RPMI8226 (cell line): Measurements from ENCODE around the gene PRR29.
"Not testable (repeated sequence)": the region's sequence is repeated elsewhere in the genome, so short reads cannot be mapped to it uniquely, and the experiment has no call there.

ENCODE experiments used
- DNase-seq: peaks from one replicate; pipeline ENCODE4 v3.0.0-alpha.2; 2015

Gene PRR29

DNA sequence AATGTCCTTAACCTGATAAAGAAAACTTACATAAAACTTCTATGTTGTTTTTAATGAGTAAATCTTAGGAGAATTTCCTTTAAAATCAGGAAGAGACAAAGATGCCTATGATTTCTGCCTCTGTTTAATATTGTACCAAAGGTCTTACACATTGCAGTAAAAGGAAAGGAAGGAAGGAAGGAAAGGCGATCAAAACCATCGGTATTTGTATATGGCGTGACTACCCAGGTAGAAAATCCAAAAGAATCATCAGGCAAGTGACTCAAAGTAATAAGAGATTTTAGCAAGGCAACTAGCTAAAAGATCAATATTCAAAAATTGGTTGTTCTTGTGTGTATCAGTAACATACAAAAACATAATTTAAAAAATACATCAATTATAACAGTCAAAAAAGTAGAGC lies 18.8 kb downstream of the PRR29 start:
- no peak for DNase-seq

DNA sequence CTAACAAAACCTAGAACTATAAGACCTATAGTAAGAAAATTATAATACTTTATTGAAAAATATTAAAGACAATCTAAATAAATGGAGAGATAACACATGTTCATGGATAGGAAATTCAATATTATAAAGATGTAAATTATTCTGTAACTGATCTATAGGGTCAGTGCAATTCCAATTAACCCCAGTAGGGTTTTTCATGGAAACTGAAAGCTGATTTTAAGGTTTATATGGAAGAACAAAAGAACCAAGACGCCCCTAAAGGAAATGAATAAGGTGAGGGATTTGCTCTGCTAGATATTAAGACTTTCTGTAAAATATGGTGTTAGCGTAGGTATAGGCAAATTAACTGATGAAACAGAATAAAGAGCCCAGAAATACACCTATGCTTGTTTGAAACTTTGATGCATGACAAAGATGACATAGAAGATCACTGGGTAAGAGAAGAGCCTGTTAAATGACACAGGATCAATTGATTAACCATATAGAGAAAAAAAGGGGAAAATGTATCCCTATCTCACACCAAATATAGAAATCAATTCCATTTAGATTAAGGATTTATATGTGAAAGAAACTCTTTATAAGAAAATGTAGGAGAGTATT lies 19.3 kb downstream of the PRR29 start:
- no peak for DNase-seq

DNA sequence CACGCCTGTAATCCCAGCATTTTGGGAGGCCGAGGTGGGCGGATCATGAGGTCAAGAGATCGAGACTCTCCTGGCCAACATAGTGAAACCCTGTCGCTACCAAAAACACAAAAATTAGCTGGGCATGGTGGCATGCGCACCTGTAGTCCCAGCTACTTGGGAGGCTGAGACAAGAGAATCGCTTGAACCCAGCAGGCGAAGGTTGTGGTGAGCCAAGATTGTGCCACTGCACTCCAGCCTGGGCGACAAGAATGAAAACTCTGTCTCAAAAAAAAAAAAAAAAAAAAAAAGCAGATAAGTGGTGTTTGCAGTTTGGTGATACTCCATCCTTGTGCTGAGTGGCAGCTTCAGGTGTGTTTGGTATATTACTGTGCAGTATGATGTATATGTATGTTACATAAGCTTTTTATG lies 21.4 kb downstream of the PRR29 start:
- not testable (repeated sequence) for DNase-seq

DNA sequence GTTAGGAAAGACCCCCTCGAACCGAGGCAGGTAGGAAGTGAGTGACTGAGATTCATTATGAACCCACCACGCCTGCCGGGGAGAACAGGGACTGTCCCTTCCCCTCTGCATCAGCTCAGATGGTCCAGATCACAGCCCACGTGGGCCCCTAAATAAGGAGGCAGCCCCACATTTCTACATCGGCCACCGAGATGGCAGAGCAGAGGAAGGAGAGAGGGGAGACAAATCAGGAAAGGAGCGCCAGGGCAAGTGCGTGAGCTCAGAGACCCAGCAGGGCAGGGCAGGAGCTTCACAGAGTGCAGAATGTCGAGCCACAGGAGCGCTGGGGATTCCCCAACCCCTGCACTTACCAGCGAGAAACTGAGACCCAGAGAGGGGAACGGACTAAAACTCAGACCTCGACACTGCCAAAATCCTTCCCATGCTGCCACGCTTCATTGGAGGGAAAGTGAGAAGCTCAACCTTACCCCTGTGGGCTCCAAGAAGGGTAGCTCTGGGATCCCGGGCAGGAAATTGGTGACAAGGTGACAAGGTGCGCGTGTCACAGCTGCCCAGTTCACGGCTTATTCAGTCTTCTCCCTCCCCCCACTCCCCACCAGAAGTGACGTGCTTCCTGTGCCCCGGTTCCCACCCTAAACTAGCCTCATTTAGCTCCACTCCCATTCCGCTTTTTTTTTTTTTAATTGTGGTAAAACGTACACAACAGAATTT lies 22.1 kb downstream of the PRR29 start, which contains the start of gene ICAM2:
TSS of gene ICAM2 (minus strand) at position 578 of the 711 bp plus-strand sequence. CDS start 13,942 bp downstream, outside the sequence.
- DNase-seq, result peak; percentile 92

DNA sequence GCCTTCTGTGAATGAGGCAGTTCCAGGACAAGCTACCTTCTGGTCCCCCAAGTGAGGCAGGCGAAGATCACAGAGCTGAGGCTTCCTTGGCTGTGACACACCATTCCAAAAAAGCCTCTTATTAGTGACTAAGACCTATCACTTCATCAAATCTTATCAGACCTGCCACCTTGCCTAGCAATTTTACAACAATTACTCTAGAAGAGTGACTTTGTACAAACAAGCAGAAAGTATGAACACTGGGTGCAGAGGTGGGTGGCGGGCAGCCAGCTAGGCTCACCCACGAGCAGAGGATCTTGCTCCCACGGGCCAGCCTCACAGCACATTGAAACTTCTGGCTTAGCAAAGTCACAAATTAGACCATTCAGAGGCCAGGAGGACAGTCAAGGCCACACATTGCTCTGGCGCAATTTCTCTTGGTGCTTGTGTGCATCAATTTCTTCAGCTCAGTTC lies 24.5 kb downstream of the PRR29 start:
- DNase-seq, result no peak

DNA sequence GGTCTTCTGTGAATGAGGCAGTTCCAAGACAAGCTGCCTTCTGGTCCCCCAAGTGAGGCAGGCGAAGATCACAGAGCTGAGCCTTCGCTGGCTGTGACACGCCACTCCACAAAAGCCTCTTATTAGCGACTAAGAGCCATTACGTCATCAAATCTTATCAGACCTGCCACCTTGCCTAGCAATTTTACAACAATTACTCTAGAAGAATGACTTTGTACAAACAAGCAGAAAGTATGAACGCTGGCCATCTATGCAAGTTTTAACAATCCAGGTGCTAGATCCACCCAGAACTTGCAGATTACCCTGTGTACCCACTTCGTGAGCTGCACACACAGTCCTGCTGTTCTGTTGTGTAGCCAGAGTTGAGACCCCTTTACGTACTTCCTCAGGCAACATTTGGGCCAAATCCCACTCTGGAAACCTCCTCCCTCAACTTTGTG lies 26.1 kb downstream of the PRR29 start:
- DNase-seq, result no peak

DNA sequence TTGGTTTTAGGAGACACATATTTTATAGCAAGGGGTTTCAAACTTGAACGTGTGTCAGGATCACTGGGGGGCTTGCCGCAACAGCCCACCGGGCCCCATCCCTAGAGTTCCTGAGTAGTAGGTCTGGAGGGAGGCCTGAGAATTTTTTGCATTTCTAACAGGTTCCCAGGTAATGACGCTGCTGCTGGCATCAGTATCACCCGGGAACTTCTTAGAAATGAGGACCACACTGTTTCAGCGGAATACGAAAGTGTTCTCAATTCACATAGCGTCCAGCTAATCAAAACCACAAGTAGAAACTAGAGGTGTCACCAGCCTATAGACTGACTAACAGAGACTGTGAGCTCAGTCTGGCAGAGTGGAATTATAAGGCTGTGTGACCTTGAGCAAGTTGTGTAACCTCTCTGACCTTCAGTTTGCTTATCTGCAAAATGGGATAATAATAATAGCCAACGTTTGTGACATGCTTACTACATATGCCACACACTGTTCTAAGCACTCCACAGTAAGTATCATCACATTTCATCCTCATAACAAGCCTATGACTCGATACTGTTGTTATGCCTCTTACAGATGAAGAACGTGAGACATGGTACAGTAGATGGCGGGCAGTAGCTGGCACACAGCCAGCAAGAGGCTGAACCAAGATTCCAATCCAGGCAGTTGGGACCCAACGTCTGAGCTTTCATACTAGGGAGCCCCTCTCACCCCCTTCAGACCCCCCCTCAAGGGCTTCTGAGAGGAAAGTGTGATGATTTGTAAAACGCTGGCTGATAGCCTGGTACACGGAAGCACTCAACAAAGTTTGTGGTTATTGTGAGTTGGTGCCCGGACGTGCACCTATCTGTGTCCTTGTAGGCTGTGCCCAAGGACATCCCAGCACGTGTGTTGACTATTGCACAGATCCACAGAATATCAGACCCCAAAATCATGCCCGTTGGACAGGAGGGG lies 26.9 kb downstream of the PRR29 start:
- DNase-seq, result no peak

DNA sequence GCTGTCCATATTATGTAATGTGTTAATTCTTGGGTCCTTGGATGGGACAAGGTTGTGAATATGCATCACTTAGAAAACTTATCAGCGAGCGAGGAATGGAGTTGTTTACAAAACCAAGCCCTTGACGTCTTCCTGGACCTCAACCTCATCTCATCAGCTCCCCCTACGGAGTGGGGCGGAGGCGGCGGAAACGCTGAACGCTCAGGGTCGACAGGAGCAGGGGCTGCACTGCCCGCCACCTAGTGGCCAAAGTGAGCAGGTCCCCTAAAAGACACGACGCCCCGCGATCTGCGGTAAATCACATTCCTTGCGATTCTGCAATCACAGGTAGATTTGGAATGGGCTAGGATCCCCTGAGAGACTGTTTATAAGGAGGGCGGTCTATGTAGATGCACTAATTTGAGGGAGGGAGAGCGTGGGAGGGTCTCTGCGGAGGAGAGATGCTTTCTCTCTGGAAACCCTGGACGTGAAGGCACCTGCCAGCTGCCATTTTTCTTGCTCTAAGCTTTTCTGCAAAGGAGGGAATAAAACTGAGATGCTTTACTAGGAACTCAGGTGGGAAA lies 27.7 kb downstream of the PRR29 start:
- DNase-seq, result peak; percentile 83

DNA sequence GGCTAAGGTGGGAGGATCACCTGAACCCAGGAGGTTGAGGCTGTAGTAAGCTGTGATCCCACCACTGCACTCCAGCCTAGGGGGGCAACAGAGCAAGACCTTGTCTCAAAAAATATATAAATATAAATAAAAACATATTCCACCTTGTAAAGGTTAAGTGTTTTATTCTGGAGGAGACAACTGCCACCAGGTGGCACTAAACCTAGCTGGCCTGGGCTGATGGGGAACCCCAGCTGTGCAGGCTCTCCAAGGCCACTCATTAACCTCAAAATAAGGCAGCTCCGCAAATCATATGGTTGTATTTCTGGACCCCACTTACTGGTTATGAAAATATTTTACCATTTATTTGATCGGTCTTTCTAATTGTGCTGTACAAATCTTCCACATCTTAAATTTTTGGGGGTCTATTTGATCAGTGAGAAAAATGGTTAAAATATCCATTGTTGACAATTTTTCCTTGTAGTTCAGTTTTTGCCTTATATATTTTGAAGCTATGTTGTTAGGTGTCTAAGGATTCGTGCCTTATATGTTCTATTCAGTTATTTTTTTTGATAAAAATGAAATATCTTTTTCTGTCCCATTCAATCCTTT lies 30.8 kb downstream of the PRR29 start:
- DNase-seq, result peak; percentile 75

DNA sequence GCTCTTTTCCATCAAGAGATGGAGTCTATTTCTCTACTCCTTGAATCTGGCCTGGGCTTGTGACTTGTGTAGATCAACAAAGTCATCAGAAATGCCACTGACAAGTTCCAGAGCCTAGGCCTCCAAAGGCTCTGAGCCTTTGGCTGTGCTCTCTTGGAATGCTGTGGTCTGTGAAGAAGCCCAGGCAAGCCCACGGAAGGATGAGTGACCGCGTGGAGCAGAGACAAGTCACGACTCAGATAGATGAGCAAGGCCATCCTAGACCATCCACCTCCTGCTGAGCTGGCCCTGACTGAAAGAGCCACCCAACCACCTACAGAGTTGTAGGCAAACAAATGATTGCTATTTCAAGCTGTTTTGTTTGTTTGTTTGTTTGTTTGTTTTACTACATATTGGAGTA lies 33.9 kb downstream of the PRR29 start:
- DNase-seq, result no peak

DNA sequence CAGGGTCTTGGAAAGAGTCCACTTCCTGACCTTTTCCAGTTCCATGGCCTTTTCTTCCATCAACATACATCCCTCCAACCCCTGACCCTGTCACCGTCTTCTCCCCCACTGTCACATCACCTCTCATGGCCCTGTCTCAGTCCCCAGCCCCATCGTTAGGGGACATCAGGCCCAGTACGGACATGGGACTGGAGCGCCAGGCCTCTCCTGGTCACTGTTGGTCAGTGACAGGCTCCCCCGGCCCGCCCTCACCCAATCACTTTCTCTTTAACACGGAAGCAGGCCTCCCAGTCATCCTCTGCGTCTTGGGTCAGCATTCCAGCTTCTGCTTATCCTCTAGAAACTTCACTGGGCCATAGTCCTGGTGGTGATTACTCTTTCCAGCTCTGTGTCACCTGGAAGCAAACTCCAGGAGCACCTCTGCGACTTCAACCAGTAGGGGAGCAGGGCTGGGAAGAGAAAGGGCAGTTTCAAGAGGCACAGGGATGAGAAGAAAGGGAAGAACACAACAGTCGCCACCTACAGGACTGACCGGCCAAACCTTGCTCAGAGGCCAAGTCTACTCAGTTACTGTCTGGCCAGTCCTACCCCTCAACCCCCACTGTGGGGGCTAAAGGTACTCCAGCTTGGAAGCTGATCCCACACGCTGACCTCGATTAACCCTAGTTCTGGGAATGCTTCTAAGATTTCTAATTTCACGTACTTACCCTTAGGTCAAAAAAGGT lies 38.2 kb downstream of the PRR29 start:
- DNase-seq, result no peak

DNA sequence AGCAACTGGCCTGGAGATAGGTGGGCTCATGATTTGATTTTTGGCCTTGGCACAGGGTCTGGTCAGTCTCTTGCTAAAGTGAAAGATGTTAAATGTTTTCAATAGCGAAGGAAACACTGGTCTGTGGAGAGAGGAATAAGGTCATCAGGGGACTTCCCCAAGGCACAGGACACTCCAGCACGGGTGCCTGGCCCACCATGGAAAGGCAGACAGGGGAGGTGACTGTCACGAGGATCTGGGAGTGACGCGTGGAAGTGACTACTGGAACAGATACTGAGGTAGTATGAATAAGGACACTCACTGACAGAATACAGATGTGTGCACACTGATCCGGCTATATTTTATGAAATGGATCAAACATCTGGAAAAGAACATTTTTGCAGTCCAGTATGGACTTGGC lies 39.0 kb downstream of the PRR29 start:
- DNase-seq, result no peak

DNA sequence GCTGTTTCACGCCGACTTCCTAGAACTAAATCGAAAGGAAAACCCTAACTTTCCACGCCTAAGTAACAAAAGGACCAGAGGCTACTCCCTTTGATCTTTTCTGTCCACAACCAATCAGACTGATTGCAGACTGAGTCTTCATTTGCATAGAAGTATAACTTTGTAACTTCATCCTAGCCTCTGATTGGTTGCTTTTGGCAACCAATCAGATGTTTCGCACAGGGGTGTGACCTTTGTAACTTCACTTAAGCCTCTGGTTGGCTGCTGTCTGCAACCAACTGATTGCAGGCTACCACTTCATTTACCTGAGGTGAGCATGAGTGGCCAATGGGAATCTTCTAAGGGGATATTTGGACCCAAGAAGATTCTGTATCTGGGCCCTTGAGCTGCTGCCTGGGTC lies 39.7 kb downstream of the PRR29 start:
- DNase-seq, result no peak

DNA sequence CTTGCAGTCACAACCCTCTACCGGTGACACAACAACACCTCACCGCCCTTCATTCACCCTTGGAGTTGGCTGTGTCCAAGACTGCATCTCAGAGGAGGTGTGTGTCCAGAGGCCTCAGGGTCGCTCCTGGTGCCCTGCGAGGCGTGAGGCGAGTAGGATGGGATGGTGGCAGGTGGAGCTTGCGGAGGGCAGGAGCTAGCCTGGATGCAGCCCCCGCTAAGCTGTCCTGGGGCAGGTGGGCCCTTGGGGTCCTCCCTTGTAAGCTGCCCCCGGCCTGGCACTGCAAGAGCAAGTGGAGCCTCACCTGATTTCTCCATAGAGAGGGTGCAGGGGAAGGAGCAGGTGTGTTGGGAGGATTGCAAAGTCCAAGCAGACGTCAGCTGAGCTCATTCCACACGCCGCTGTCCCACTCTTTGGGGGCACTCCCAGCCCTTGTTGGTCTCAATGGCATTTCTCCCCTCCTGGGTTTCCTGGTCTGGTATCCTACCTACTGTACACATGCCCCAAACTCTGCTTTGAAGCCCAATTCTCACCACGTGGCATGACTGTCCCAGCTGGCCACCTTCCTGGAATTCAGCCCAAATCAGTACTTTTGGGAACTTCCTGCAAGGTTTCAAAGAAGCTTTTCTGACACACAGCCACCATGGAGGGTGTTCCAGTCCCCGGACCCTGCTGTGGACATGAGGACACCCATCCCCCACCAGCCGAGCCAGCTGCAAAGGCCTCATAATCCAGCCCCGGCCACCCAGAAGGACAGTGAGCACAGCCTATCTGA lies 40.4 kb downstream of the PRR29 start:
- DNase-seq, result no peak

DNA sequence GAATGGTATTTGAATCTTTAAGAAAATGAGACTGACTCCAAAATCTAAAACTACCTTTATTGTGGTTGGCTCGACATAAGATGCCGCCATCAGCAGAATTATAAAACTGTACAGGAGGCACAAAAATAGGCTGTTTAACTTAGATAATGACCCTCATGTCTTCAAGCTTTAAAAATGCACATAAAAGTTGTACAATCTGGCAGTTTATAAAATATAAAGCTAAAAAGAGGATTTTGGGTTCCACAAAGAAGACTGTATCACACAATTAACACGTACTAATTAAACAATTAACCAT lies 40.9 kb downstream of the PRR29 start:
- no peak for DNase-seq

DNA sequence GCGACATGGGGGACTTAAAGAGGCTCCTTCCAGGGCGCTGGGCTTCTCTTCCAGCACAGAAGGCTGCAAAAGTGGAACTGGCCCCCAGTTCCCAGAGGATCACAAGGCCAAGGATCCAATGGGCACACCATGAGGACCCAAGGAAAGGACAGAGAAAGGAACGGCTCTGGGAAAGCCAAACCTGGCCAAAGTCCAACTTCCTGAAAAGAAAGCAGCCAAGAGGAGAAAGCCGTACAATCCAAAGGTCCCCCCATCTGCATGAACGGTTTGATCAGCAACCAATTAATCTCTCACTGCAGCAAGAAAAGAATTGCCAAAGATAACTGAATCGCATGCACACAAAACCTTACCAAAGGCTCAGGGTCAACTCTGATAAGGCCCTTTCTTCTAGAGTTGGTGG lies 42.1 kb downstream of the PRR29 start:
- no peak for DNase-seq

DNA sequence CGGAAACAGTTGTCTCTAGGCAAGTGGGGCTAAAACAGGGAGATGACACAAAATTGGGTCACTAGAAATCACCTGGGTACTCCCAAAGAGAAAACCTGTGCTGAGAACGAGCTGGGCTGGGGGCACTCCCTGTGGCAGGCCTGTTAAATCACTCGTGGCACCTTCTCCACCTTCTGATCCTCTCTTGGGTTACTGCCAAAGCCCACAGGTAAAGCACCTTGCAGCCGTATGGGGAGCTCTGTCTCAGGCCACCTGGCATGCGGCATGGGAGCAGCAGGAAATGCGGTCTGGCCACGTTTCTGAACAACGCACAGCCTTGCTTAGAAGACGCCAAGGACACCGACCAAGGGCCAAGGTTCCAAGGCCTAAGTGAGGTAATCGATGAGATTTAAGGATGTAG lies 43.8 kb downstream of the PRR29 start:
- DNase-seq, result no peak

DNA sequence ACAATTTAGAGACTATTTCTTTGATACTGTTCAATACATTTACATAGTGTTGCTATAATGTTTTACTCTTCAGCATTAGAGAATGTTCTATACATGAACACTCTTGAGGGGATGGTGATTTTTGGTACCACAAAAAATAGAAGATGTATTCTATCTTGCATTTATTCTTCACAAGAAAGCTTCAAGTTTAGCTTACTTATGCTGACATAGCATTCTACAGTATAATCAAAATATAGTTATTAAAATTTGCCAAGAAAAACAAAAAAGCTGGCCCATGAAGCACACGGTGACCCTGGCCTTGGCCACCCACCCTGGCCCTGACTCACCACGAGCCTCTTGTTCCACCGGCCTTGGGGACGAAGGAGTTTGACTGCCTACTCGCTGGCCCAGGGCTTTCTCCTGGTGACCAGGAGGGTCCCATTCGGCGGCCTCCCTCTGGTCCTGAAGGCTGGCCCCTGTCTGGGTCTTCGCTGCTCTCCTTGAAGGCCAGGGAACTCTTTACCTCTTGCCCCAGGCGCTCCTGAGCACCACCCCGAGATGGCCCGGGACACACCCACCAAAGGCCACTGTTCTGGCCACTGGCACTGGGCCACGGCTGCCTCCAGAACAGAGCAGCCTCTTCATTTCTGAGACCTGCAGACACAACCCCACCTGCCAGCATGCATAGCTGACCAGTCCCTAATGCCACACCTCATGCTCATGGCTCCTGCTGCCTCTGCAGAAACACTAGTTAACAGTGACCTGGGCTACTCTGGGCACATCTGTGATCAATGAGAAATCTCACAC lies 44.7 kb downstream of the PRR29 start:
- DNase-seq, result no peak

DNA sequence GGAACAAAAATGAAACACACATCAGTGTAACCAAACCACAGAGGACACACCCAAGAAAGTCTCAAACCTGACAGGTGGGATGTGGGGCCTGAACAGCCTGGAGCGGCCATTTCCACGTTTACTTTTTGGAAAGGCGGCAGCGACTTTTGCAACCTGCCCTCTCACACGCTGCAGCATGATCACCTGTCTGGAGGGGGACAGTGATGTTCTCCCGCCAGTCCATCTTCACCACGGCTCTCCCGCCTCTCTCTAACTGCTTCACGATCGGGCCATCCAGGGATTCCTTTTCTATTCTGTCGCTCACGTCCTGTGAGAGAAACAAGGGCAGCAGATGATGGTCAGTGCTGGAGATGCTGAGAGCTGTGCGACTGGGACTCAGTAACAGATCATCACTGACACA lies 47.0 kb downstream of the PRR29 start:
- no peak for DNase-seq

DNA sequence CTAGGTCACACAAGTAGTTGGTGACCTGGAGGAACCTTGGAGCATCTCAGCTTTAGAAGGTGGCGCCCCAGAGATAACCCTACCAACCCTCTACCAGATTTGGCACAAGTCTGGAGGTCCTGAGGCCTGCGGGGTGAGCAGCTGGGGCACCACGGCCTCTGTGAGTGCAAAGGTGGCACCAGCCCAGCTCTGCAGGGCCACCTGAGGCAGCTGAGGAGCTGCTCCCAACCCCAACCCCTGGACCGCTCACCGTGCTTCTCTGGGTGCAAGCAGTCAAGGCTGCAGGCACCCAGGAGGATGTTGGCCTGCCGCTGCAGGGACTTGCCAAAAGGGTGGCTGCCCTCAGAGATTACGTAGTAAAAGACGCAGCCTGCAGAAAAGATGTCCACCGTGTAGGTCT lies 50.7 kb downstream of the PRR29 start:
- DNase-seq, result no peak

DNA sequence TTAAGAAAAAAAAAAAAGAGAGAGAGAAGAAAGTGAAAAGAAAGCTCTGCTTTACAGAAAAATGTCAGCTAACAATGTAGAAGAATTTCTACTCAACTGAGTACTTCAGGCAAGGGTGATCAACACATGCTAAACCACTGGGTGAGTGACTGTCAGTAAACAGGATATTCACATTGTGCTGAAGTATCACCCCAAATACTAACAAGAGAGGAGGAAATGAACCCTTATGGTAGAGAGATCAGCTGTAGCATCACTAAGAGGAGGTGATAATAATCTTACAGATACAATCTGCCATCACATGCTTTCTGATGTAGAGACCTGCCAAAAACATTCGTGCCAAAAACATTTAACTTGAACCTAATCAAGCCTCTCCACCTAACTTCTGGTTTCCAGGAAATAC lies 53.0 kb downstream of the PRR29 start:
- DNase-seq, result no peak
